Endodermal cell (in vitro differentiated cells): Measurements from ENCODE around the gene NDUFA13. TPM values are rescaled to one million over a fixed set of nuclear protein-coding genes. Genes with fewer than 3 reads are reported as not detected.

ENCODE experiments used
- DNase-seq: peaks from one replicate; pipeline ENCODE4 v3.0.0-alpha.2; 2017
- H3K27ac ChIP-seq: 2 replicates; pipeline ENCODE4 v1.5.1; 2013; ENCODE audit warnings: mild to moderate bottlenecking, low read depth, low read length, moderate library complexity
- H3K27me3 ChIP-seq: 2 replicates; pipeline ENCODE4 v1.6.1; 2013; ENCODE audit warnings: mild to moderate bottlenecking, low read length, moderate library complexity; ENCODE audit not compliant: insufficient read depth, control insufficient read depth, poor library complexity, severe bottlenecking
- H3K36me3 ChIP-seq: 2 replicates; pipeline ENCODE4 v1.7.0; 2013; ENCODE audit warnings: mild to moderate bottlenecking, low read length, moderate library complexity; ENCODE audit not compliant: control insufficient read depth, insufficient read depth
- H3K4me1 ChIP-seq: one replicate; pipeline ENCODE4 v1.7.0; 2013; ENCODE audit warnings: low read length; ENCODE audit not compliant: control insufficient read depth, insufficient read depth
- H3K4me3 ChIP-seq: 2 replicates; pipeline ENCODE4 v1.5.1; 2013; ENCODE audit warnings: mild to moderate bottlenecking, low read length, moderate library complexity
- H3K9ac ChIP-seq: 2 replicates; pipeline ENCODE4 v1.6.1; 2013; ENCODE audit warnings: mild to moderate bottlenecking, low read length, moderate library complexity; ENCODE audit not compliant: poor library complexity, severe bottlenecking; ENCODE audit errors: extremely low read depth
- H3K9me3 ChIP-seq: 2 replicates; pipeline ENCODE4 v1.6.1; 2013; ENCODE audit warnings: mild to moderate bottlenecking, low read length, moderate library complexity; ENCODE audit not compliant: control insufficient read depth
- H3K27ac Mint-ChIP-seq: 2 replicates; pipeline ENCODE4 v1.8.0; 2020; ENCODE audit warnings: mixed read lengths
- H3K27me3 Mint-ChIP-seq: 2 replicates; pipeline ENCODE4 v1.8.0; 2021; ENCODE audit warnings: mild to moderate bottlenecking, mixed read lengths; ENCODE audit not compliant: insufficient read depth
- H3K36me3 Mint-ChIP-seq: 2 replicates; pipeline ENCODE4 v1.8.0; 2020; ENCODE audit warnings: low read depth, mixed read lengths
- H3K4me1 Mint-ChIP-seq: 2 replicates; pipeline ENCODE4 v1.8.0; 2020; ENCODE audit warnings: mixed read lengths
- H3K4me3 Mint-ChIP-seq: 2 replicates; pipeline ENCODE4 v1.8.0; 2020; ENCODE audit warnings: mild to moderate bottlenecking, moderate library complexity, mixed read lengths
- H3K9me3 Mint-ChIP-seq: 2 replicates; pipeline ENCODE4 v1.8.0; 2020; ENCODE audit warnings: mild to moderate bottlenecking, mixed read lengths
- CTCF ChIP-seq: fragments of 200-600 bp; sonication (generic); conservative IDR thresholded peaks from 2 replicates; pipeline ENCODE4 v1.5.0; 2021; ENCODE audit warnings: antibody characterized with exemption, mild to moderate bottlenecking
- WGBS, 2 experiments: methylation state at CpG; one replicate each; pipeline versions ENCODE4 v1.1.5 to v1.1.7; 2013; ENCODE audit warnings: missing lambda C conversion rate in 2 of 2, mixed read lengths in 1 of 2; ENCODE audit not compliant: insufficient coverage in 1 of 2, insufficient read length in 1 of 2; 5-methylcytosine and 5-hydroxymethylcytosine counted together
- total RNA-seq, 2 donors: library from RNA; stranded (reverse); fragmentation: NEBNext Ultra II Directional in 1 of 2; extraction: Animal tissue kit (Norgen Biotek cat#: 25700) in 1 of 2; gene quantifications; 2 replicates in 1 of 2; 3 replicates in 1 of 2; pipeline ENCODE4 v1.2.1, GENCODE V29; 2021

Gene NDUFA13
- total RNA-seq, 2 donors from 2014 or later: 408 to 446 TPM

GRCh38 chr19:19475015-19475765 lies 40.8 kb upstream of the NDUFA13 start:
- no peak overlapping the region for H3K4me3 ChIP-seq
- no peaks in the 10 kb centered on the region for H3K4me1 ChIP-seq
- peak overlapping the region; percentile 55 for H3K27ac ChIP-seq
- no peak overlapping the region for H3K4me3 Mint-ChIP-seq
- H3K36me3 Mint-ChIP-seq: peaks cover 31% of the 10 kb centered on the region
- H3K27me3 ChIP-seq: no peaks in the 10 kb centered on the region
- DNase-seq: peak; percentile 66
- 63 to 76% methylated on average over 15 to 21 of the region's 21 CpGs for WGBS, 2 experiments
- peaks cover 40% of the 10 kb centered on the region for H3K36me3 ChIP-seq
- peaks cover 11% of the 10 kb centered on the region for H3K4me1 Mint-ChIP-seq
- no peak overlapping the region for H3K9ac ChIP-seq
- H3K9me3 Mint-ChIP-seq: peaks cover 4% of the 10 kb centered on the region
- peak overlapping the region; percentile 64 for H3K27ac Mint-ChIP-seq
- peaks cover 8% of the 10 kb centered on the region for H3K9me3 ChIP-seq
- no peaks in the 10 kb centered on the region for H3K27me3 Mint-ChIP-seq
- TF ChIP-seq CTCF: no peak

DNA sequence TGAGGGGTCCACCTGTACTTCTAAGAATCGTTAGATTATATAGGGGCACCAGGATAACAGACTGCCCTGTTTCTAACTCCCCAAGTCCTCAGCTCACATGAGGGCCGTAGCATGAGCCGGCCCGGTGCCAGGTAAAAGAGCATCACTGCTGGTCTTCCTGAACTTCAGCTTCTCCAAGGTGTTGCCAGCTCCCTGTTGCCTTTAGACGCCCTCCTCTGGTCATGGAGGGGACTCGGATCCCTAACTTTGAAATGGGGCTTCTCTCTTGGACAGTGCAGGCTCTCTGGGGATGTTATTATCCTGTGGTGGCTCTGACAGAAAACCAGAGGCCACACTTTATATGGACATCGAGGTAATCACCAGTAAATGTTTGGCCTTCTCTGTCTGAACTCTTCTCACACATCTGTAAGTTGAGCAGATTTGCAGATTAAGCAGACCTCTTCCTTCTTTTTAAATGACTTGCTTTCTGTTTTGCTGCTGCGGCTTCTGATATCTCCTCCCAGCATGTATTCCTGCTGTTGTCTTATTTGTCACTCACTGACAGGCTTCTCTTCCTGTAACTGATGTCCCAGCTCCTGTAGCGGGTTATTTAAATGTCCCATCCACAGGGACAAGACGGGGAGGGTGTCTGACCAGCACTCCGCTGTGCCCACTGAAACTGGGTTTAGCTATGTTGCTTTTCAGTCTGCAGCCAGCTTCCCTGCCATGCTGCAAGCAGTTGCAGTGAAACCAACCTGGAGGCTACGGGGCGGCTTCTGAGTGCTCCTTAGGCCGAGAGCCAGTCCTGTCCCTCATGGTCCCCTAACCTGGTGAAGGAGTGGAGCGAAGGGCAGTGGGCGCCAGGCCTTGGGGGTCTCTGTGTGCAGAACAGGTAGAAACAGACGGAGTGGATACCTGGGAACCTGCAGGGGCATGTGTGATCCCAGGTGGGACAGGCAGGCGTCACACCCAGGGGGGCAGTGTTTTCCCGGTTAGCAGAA lies 39.9 kb upstream of the NDUFA13 start:
- no peaks in the 10 kb centered on the region for H3K9me3 Mint-ChIP-seq
- DNase-seq: peak; percentile 81
- H3K9me3 ChIP-seq: no peaks in the 10 kb centered on the region
- H3K4me3 ChIP-seq: no peak overlapping the region
- H3K4me3 Mint-ChIP-seq: no peak overlapping the region
- WGBS, 2 experiments: 77 to 83% methylated on average over 17 to 19 of the region's 19 CpGs
- peak; percentile 78 for TF ChIP-seq CTCF
- peaks cover 42% of the 10 kb centered on the region for H3K36me3 ChIP-seq
- H3K27me3 ChIP-seq: no peaks in the 10 kb centered on the region
- no peaks in the 10 kb centered on the region for H3K27me3 Mint-ChIP-seq
- peaks cover 11% of the 10 kb centered on the region for H3K4me1 Mint-ChIP-seq
- H3K36me3 Mint-ChIP-seq: peaks cover 26% of the 10 kb centered on the region
- peak overlapping the region; percentile 55 for H3K27ac ChIP-seq
- H3K27ac Mint-ChIP-seq: peak overlapping the region; percentile 64
- H3K9ac ChIP-seq: no peak overlapping the region
- no peaks in the 10 kb centered on the region for H3K4me1 ChIP-seq

DNA sequence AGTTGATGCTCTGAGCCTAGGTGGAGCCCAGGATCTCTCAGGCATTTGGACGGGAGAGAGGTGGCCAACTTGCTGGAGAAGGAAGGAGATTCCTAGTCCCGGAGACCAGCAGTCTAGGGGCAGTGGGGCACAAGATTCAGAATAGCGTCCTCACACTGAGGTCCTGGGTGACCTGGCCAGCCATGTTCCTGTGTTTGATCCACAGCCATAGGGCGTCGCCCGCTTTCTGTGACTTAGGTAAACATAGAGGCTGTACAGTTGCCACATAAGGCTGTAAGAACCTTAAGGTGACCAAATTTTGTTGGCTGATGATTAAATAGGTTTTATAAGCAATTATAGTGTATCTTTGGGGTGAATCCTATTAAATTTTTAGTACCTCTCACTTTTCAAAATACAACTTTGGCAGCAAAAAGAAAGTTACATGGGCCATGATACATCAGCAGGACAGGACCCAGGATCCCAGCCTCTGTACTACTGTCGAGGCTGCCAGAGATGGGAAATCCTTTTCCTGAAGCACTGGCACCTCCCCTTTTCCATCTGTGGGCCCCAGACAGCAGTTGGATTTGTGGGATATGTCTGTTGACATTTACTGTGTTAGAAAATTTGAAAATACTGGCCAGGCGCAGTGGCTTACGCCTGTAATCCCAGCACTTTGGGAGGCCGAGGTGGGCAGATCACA lies 38.2 kb upstream of the NDUFA13 start:
- 94 to 100% methylated on average over 9 to 10 of the region's 10 CpGs for WGBS, 2 experiments
- Mint-ChIP-seq H3K27ac (peak overlapping the region; percentile 57), H3K4me3 (no peak overlapping the region), H3K4me1 (peaks cover 11% of the 10 kb centered on the region), H3K9me3 (no peaks in the 10 kb centered on the region), H3K36me3 (peaks cover 21% of the 10 kb centered on the region), H3K27me3 (no peaks in the 10 kb centered on the region)
- DNase-seq: no peak
- Histone ChIP-seq H3K36me3 (peaks cover 47% of the 10 kb centered on the region), H3K4me3 (no peak overlapping the region), H3K27ac (no peak overlapping the region), H3K9me3 (no peaks in the 10 kb centered on the region), H3K4me1 (no peaks in the 10 kb centered on the region), H3K9ac (no peak overlapping the region), H3K27me3 (no peaks in the 10 kb centered on the region)
- TF ChIP-seq CTCF: no peak
